Measurements from ENCODE around the gene TTC12. TPM values are rescaled to one million over a fixed set of nuclear protein-coding genes. Genes with fewer than 3 reads are reported as not detected.
A peak's percentile ranks its signal among the peaks of the same experiment; 100 is the strongest.

Gene TTC12
- total and polyA plus RNA-seq, 10 of the 15 experiments (the other 5 are each of a cell fraction or from before 2014, with no cell fraction given): 3.7 to 14.0 (median 8.1) TPM

- TF ChIP-seq LARP7 (IDR thresholded peaks at IDR 0.05): no peak
- TF ChIP-seq NRF1 (conservative IDR thresholded peaks at IDR 0.05; ENCODE audit: low read depth, low read length): no peak
- no peak for TF ChIP-seq EGR1 (IDR thresholded peaks at IDR 0.05; ENCODE audit: borderline replicate concordance in 1 of 2, low read depth in 2 of 2, low read length in 2 of 2)
- TF ChIP-seq TCF12 (IDR thresholded peaks at IDR 0.05; ENCODE audit: low read depth, low read length): 0 out of 2 replicates have a peak, but pooled peaks have one; percentile 5
Observed at GRCh38 chr11:113329725-113330124, 15.3 kb downstream of the TTC12 start (continued).

DNA sequence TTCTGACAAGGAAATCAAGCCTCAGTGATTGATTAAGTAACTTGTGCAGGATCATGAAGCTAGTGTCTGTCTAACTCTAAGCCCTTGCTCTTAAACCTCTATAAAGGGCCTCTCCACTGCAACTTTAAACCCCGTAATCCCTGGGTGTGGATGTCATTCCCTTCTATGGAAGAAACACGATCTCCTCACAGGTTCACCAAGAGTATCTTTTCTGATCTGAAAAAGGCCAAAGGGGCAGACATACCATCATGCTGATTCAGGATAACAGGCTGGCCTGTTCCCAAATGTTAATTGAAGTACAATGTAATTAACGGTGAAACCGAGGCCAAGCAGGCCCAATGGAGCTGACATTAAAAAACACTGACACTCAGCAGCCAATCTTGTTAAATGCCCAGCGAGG lies 17.1 kb downstream of the TTC12 start:
- Histone ChIP-seq H3K9ac (ENCODE audit: control insufficient read depth, insufficient read depth, low read length) (no peak overlapping the region), H3K4me1 (ENCODE audit: control insufficient read depth, insufficient read depth, low read length) (peaks cover 16% of the 10 kb centered on the region), H3K79me2 (ENCODE audit: control insufficient read depth, insufficient read depth, low read length) (no peaks in the 10 kb centered on the region), H2AFZ (ENCODE audit: control insufficient read depth, low read depth, low read length) (no peak overlapping the region), H3K27ac (ENCODE audit: control insufficient read depth, insufficient read depth) (no peak overlapping the region), H3K4me3 (no peak overlapping the region), H3K9me3 (replicated peaks; ENCODE audit: control insufficient read depth, insufficient read depth, low read length) (no peaks in the 10 kb centered on the region), H3K4me2 (ENCODE audit: control insufficient read depth, insufficient read depth) (no peak overlapping the region), H3K36me3 (ENCODE audit: control insufficient read depth in 2 of 2, insufficient read depth in 2 of 2, low read length in 1 of 2) (no peaks in the 10 kb centered on the region), H3K27me3 (replicated peaks in 1 of 2; ENCODE audit: control insufficient read depth in 2 of 2, insufficient read depth in 2 of 2, low read length in 1 of 2) (no peaks in the 10 kb centered on the region), H4K20me1 (ENCODE audit: control insufficient read depth, insufficient read depth) (no peaks in the 10 kb centered on the region)
- no peak for DNase-seq (ENCODE audit: low read depth, low spot score)
- intact Hi-C loops (cut with micrococcal nuclease; ENCODE audit: unreplicated experiment) (no loop called here), in situ Hi-C loops (cut with MboI) (no loop called here)
- SMC1A ChIA-PET (ENCODE audit: uncharacterized antibody, unreplicated experiment): interaction anchor here (1.2 to 1.8 kb wide), 2 partner anchors 15 to 30 kb away, joined by 3 to 7 read pairs; no protein-coding TSS in a partner anchor
- RAD21 ChIA-PET (ENCODE audit: unreplicated experiment): no interaction called here
- no TSS peak for BruUV-seq (replicated peaks)
- POLR2A ChIA-PET: no interaction called here
- CTCF ChIA-PET: no interaction called here
- FAIRE-seq: no peak
- 96% methylated on average over 5 of the region's 5 CpGs for WGBS (ENCODE audit: insufficient coverage, insufficient replicate concordance, low lambda C conversion rate, missing lambda C conversion rate)
- no peak for ATAC-seq
- TF ChIP-seq ESRRA (IDR thresholded peaks at IDR 0.05; ENCODE audit: low read length): no peak
- no peak for TF ChIP-seq SUPT20H (IDR thresholded peaks at IDR 0.05; ENCODE audit: borderline replicate concordance, control insufficient read depth, low read depth, low read length)
- TF ChIP-seq ZNF687 (IDR thresholded peaks at IDR 0.05): no peak
- TF ChIP-seq, protein P1, sequence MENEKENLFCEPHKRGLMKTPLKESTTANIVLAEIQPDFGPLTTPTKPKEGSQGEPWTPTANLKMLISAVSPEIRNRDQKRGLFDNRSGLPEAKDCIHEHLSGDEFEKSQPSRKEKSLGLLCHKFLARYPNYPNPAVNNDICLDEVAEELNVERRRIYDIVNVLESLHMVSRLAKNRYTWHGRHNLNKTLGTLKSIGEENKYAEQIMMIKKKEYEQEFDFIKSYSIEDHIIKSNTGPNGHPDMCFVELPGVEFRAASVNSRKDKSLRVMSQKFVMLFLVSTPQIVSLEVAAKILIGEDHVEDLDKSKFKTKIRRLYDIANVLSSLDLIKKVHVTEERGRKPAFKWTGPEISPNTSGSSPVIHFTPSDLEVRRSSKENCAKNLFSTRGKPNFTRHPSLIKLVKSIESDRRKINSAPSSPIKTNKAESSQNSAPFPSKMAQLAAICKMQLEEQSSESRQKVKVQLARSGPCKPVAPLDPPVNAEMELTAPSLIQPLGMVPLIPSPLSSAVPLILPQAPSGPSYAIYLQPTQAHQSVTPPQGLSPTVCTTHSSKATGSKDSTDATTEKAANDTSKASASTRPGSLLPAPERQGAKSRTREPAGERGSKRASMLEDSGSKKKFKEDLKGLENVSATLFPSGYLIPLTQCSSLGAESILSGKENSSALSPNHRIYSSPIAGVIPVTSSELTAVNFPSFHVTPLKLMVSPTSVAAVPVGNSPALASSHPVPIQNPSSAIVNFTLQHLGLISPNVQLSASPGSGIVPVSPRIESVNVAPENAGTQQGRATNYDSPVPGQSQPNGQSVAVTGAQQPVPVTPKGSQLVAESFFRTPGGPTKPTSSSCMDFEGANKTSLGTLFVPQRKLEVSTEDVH (IDR thresholded peaks at IDR 0.05; ENCODE audit: low read depth, partially characterized antibody): no peak
- TF ChIP-seq ZNF384 (IDR thresholded peaks at IDR 0.05; ENCODE audit: borderline replicate concordance, low read depth, low read length): no peak
- TF ChIP-seq, protein P2, sequence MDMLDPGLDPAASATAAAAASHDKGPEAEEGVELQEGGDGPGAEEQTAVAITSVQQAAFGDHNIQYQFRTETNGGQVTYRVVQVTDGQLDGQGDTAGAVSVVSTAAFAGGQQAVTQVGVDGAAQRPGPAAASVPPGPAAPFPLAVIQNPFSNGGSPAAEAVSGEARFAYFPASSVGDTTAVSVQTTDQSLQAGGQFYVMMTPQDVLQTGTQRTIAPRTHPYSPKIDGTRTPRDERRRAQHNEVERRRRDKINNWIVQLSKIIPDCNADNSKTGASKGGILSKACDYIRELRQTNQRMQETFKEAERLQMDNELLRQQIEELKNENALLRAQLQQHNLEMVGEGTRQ (IDR thresholded peaks at IDR 0.05; ENCODE audit: borderline replicate concordance, low read depth, low read length): no peak
- TF ChIP-seq, protein P3, sequence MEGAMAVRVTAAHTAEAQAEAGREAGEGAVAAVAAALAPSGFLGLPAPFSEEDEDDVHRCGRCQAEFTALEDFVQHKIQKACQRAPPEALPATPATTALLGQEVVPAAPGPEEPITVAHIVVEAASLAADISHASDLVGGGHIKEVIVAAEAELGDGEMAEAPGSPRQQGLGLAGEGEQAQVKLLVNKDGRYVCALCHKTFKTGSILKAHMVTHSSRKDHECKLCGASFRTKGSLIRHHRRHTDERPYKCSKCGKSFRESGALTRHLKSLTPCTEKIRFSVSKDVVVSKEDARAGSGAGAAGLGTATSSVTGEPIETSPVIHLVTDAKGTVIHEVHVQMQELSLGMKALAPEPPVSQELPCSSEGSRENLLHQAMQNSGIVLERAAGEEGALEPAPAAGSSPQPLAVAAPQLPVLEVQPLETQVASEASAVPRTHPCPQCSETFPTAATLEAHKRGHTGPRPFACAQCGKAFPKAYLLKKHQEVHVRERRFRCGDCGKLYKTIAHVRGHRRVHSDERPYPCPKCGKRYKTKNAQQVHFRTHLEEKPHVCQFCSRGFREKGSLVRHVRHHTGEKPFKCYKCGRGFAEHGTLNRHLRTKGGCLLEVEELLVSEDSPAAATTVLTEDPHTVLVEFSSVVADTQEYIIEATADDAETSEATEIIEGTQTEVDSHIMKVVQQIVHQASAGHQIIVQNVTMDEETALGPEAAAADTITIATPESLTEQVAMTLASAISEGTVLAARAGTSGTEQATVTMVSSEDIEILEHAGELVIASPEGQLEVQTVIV (IDR thresholded peaks at IDR 0.05; ENCODE audit: borderline replicate concordance, partially characterized antibody): no peak
- TF ChIP-seq SP1 (IDR thresholded peaks at IDR 0.05; ENCODE audit: low read depth, low read length): no peak
- no peak for TF ChIP-seq CBFB (IDR thresholded peaks at IDR 0.05; ENCODE audit: low read depth)
